Measurements from ENCODE around the gene SLC51B. TPM values are rescaled to one million over a fixed set of nuclear protein-coding genes. Genes with fewer than 3 reads are reported as not detected.

SLC51B gene
- polyA plus RNA-seq, 2 of the 4 experiments (the other 2 are of a cell fraction), result 12.2 to 16.1 TPM

- TF ChIP-seq MAFK (IDR thresholded peaks at IDR 0.05; ENCODE audit: partially characterized antibody) (no peak), JUNB (IDR thresholded peaks at IDR 0.05) (no peak), POLR2A (IDR thresholded peaks at IDR 0.05; ENCODE audit: low read length) (no peak), TFCP2L1 (CRISPR knock-in tag; IDR thresholded peaks at IDR 0.05) (0 out of 2 replicates have a peak, but pooled peaks have one; percentile 4), ZC3H11A (IDR thresholded peaks at IDR 0.05) (no peak), CHD4 (IDR thresholded peaks at IDR 0.05; ENCODE audit: borderline replicate concordance) (no peak), CTCF (IDR thresholded peaks at IDR 0.05) (peak; percentile 96), ATOH8 (CRISPR knock-in tag; IDR thresholded peaks at IDR 0.05; ENCODE audit: low read depth) (no peak), RNF2 (IDR thresholded peaks at IDR 0.05; ENCODE audit: borderline replicate concordance, low read depth) (no peak), MAX (IDR thresholded peaks at IDR 0.05) (peak; percentile 48; the same call in 1 of the 2 replicates), RFX5 (IDR thresholded peaks at IDR 0.05) (no peak), E2F6 (IDR thresholded peaks at IDR 0.05; ENCODE audit: borderline replicate concordance, low read depth) (no peak), EP300 (IDR thresholded peaks at IDR 0.05) (no peak), RARB (CRISPR knock-in tag; IDR thresholded peaks at IDR 0.05) (no peak), RAD21 (conservative IDR thresholded peaks at IDR 0.05 in 1 of 2, IDR thresholded peaks at IDR 0.05 in 1 of 2) (peak; percentile 96 to 97), PHF8 (IDR thresholded peaks at IDR 0.05; ENCODE audit: borderline replicate concordance, low read depth) (no peak), TP53 (CRISPR knock-in tag; IDR thresholded peaks at IDR 0.05) (no peak), ZSCAN20 (CRISPR knock-in tag; IDR thresholded peaks at IDR 0.05) (no peak), HOXB5 (CRISPR knock-in tag; IDR thresholded peaks at IDR 0.05) (peak; percentile 25; the same call in 1 of the 2 replicates), ZFP36 (IDR thresholded peaks at IDR 0.05; ENCODE audit: borderline replicate concordance, partially characterized antibody) (no peak), CBX2 (IDR thresholded peaks at IDR 0.05; ENCODE audit: borderline replicate concordance, low read depth) (no peak), HEYL (CRISPR knock-in tag; IDR thresholded peaks at IDR 0.05) (no peak), FOSL2 (IDR thresholded peaks at IDR 0.05) (no peak), FOSL2 (CRISPR knock-in tag; IDR thresholded peaks at IDR 0.05) (no peak), GATA3 (IDR thresholded peaks at IDR 0.05; ENCODE audit: borderline replicate concordance) (no peak), JUN (IDR thresholded peaks at IDR 0.05) (no peak), KDM1A (IDR thresholded peaks at IDR 0.05; ENCODE audit: low read depth) (no peak), SMC3 (IDR thresholded peaks at IDR 0.05) (peak; percentile 94), MAZ (IDR thresholded peaks at IDR 0.05; ENCODE audit: borderline replicate concordance, low read depth, low read length) (no peak)
- Histone ChIP-seq H3K4me1 (peaks cover 28% of the 10 kb centered on the region), H3K4me2 (peak overlapping the region; percentile 59), H3K9me3 (no peaks in the 10 kb centered on the region), H3K4me3 (no peak overlapping the region), H3K27ac (peak overlapping the region; percentile 26 to 56; a peak in 5 of 6 replicates)
- DNase-seq (ENCODE audit: low read depth in 1 of 2, low spot score in 1 of 2), result peak; percentile 93 to 96
- WGBS (ENCODE audit: missing lambda C conversion rate), result 17% methylated on average over 13 of the region's 13 CpGs
- peak; percentile 93 to 94 for ATAC-seq
- ChIA-PET CTCF (interaction anchor here (0.6 to 8.0 kb wide), 41 partner anchors 8 to 376 kb away, joined by 3 to 254 read pairs (median 5); partner anchors contain the start of genes CLPX, KBTBD13, RASL12 and SLC51B), POLR2A (no interaction called here)
- FAIRE-seq, result peak; percentile 99
Measured at GRCh38 chr15:65032801-65033537, 12.2 kb upstream of the SLC51B start.
